Epidermal melanocyte (primary cell): ENCODE results near the gene ADGRG1.

Source experiments
- DNase-seq: peaks from one replicate; pipeline ENCODE4 v3.0.0; 2011; ENCODE audit warnings: low spot score; ENCODE audit not compliant: insufficient read length

ADGRG1 gene

DNA sequence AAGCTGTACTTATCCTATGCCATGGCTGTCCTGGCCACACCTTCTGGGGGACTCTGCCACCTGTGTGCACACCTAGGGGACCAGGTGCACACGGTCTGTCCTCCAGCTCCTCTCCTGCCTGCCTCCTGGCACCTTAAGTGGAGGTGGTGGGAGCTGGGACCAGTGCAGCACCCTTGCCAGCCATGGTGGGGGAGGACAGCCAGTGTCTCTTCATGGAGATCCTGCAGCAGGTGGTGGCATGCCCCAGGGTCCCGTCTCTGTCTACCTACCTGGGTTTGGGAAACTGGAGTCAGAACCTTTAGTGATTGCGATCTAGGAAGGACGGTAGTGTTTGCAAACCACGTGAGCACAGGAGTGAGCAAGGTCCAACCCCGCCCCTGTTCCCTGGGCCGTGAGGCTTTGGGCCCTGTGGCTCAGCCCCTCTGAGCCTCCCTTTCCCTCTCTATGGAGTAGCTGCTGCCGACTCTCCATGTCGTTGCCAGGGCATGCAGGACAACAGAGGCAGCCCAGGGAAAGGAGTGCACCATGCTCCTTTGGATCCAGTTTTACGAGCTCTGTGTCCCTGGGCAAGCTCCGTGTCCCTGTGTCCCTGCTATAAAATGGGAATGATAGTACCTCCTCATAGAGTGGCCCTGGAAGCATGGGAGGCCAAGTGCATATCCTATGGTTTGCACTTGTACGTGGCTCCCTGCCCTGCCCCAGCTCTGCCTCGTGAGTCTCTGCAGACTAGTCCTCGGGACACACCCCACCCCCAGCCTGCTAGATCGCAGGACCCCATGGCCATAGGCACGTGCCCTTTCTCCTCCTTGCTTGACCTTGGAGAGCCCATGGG is 7.1 kb downstream of the ADGRG1 start:
- DNase-seq, result no peak

DNA sequence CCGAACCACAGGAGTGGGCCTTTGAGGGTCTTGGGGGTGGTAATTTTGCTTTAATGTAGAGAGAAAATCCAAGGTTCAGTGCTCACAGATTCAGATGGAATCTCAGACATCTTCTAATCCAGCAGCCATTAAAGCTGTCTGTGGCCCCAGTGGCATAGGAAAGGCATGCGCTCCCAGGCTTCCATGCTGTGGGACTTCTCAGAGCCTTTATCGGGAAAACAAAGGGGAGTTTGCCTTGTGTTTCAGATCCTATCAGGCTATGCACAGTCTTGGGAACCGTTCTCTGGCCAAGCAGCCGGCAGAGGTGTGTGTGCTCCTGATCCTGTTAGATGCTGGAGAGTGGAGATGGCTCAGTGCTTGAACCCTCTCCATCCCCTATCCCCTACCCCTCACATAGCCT is 7.8 kb downstream of the ADGRG1 start:
- DNase-seq, result no peak

DNA sequence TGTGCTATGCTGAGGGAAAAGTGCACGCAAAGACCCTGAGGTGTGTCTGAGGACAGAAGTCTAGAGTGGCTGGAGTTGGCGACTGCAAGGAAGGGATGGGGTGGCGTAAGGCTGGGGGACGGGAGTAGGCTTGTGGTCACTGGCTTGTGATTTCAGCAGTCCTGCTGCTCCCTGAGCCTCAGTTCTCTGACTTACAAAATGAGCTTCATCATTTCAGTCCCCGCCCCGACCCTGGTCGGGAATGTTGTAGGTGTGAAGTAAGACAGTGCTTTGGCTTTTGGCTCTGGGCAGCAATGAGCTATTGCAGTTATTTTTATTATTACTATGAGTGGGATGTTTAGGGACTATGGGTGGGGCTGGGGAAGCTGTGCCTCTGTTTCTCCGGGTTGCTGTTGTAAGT is 8.6 kb downstream of the ADGRG1 start:
- no peak for DNase-seq

DNA sequence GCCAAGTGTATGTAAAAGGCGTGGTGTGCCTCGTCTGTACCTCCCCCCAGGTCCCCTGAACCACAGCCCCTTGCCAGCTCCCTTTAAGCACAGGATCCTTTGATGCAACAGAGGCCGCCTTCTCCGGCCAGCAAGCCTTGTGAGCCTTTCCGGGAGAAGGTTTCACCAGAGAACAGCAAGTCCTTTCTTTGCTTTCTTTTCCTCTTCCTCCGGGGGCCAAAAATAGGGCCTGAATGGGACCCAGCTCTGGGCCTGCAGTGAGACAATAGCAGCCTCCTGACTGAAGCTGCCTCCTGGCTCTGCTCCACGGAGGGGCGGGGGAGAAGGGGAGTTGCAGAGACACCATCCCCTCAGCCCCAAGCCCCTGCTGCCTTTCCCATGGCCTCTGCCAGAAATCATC is 9.0 kb downstream of the ADGRG1 start:
- peak; percentile 84 for DNase-seq

DNA sequence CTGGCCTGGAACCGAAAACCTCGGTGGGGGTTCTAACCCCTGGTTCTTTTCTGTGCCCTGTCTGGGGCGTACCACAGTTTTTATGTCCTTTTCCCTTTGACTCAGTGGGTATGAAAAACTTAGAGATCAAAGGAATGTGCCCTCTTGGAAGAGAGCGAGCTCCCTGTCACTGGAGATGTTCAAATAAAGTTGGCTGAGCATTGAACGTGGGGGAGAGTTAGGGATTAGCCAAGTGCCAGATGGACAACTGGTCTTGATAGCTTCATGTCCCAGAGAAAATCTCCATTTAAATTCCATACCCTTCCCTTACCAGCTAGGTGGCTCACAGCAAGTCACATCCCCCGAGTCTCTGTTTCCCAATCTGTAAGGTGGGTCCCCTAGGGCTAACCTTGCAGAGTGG is 9.5 kb downstream of the ADGRG1 start:
- DNase-seq, result no peak

DNA sequence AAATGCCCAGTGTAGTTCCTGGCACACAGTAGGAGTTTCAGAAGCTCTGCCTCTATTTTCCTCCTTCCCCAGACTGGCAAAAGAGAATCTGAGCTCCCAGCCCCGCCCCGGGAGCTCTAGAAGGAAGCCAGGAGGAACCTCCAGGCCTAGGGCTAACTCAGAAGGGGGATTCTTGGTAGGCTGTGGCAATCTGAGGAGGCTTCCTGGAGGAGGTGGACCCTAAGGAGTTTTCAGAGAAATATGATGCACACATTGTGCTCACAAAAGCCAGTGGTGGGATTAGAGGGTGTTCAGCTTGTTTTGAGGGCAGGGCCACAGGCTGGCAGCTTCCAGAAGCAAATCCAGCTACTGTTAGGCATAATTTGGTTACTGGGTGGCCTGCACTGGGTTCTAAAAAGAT is 10.0 kb downstream of the ADGRG1 start:
- DNase-seq, result no peak

DNA sequence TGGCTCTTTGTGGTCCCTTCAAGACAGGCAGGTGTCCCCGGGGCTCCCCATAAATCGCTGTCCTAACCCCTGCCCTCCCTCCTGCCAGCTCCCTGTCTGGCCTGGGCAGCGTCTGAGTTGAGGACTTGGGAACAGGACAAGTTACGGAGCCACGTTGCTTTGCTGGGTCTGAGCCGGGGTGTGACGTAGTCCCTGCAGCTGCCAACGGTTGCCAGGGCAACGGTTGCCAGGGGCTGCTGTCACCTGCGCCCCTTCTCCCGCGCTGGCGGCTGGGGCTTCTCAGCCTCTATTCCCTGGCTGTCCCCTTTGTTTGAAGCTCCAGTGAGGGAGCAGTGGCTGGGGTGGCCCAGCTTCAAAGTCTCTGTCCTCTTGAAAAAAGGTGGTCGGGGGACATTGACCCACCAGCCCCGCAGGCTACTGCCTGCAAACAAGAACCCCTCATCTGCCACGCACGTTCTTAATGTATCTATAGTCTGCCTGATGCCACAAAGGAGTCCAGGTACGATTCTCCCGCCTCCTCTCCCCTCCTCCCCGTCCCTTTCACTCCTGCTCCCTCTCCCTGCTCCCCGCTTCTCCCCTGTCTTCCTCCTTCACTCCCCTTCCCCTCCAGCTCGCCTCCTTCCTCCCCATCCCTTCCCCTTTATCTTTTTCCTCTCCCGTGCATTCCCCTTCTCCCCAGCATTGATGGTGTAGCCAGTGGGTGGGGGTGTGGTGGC is 10.9 kb downstream of the ADGRG1 start:
- no peak for DNase-seq

DNA sequence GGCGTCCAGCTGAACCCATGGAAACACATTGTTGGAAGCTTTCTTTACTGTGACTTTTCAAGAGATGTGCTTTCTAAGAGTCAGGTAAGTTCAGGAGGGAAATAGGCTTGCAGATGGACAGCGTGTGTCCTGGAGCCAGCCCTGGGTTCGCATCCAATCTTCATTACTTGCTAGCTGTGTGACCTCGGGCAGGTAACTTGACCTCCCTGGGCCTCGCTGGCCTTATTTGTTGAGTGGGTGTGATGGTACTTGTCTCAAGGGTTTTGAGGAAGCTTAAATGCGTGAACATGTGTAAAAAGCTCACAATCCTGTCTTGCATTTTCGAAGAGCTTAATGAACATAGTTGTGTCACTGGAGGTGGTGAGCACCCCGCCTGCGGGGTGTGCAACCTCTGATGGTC is 11.8 kb downstream of the ADGRG1 start:
- DNase-seq, result no peak

DNA sequence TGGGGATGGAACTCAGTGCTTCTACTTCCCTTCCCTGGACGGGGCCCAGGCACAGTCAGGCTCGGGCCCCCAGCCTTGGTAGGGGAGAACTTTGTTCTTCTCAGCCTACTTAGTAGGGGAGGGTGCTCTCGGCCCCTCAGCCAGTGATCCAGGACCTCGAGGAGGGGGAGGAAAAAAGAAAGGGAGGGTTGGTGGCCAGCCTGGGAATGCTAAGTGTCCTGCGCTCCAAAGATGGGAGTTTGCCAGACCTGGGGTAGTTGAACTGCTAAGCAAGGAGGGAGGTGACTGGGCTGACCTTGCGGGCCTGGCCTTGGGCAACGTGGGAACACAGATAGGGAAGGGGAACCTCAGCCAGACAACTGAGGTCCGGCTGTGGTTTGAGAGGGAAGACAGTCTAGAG is 12.2 kb downstream of the ADGRG1 start:
- DNase-seq, result no peak

DNA sequence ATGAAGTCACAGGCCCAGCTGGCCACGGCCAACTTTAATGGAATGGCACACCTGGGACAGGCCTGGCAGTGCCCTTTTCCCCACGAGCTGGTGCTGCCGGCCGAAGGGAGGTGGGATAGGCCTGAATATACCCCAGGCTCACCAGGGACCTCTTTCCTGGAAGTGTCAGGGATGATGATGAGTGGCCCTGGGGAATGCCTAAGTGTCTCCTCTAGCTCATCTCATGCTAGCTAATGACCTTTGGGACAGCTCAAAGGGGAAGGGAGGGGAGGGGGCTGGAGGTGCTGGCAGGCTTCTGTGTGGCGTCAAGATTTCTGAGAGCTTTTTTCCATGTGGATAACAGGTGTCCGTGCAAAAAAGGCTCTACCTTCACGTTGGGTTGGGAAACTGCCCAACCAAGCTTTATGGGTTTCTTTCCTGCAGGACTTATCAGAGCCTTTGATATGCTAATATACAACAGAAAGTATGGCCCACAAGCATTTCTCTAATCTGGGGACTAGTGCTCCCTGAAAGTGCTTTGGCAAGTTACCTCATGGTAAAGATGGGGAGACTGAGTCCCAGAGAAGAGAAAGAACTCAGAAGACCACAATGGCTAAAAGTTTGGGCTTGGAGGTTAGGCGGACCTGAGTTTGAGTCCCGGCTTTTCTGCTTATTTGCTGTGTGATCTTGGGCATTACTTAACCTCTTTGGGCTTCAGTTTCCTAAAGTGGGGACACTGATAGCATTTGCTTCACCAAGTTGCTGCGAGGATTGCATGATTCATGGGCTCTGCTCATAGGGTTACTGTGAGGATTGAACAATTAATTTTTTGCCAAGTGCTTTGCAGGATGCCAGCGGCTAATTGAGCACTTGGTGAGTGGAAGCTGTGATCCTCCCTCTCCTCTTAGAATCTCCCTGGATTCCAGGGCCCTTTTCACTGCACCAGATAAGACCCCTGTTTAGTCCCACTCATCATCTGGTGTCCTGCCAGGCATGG is 14.0 kb downstream of the ADGRG1 start:
- no peak for DNase-seq

DNA sequence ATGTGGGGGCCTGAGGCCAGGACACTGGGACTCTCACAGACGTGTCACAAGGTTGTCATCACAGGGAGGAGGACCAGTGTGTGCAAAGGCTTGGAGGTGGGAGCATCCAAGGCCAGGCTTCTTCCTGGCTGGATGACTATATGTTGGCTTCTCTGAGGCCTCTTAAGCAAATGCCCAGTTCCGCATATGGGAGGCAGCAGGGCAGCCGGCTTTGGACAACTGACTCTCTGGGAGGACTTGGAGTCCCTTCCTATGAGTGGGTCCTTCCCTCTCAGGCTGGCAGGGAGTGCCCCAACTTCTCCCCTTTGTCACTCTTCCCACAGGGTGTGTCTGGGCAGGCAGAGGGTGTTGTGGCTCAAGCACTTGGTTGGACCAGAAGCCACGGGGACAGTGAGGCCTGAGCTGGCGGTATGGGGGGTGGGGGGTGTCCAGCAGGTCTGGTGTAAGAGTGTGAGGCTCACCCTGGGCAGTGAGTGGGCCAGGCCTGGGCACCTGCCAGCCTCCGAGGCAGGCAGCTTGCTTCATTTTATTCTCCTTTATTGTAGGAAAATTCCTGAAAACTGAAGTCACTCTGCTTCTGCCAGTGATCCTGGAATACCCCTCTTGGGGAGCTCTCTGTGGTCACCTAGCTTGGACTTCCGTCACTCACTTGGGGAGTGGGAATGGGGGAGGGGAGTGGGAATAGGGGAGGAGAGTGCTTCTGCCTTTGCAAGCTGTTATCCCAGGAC is 14.9 kb downstream of the ADGRG1 start:
- no peak for DNase-seq

DNA sequence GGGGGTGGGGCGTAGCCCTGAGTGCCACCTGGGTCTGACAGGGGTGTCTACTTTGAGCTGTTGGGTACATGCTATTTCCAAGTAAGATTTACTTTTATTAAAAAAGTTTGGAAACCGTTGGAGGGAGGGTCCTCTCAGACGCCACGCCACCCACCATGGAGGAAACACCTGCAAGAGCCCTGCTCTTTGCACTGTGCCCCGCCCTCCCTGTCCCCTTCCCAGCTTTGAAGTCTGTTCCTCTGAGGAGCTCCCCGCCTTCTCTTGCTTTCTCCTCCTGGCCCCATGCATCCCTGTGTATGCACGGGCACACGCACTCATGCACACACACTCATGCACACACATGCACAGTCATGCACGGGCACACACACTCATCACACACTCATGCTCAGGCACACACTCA is 15.5 kb downstream of the ADGRG1 start:
- no peak for DNase-seq

DNA sequence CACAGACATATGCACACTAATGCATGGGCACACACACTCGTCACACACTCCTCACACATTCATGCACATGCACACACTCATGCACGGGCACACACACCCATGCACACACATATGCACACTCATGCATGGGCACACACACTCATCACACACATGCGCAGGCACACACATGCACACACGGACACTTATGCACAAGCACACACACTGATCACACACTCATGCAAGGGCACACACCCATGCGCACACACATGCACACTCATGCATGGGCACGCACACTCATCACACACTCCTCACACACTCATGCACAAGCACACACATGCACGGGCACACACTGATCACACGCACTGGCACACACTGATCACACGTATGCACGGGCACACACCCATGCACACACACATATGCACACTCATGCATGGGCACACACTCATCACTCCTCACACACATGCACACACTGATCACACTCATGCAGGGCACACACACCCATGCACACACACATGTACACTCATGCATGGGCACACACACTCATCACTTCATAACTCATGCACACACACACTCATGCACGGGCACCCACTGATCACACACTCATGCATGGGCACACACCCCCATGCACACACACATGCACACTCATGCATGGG is 16.1 kb downstream of the ADGRG1 start:
- no peak for DNase-seq

DNA sequence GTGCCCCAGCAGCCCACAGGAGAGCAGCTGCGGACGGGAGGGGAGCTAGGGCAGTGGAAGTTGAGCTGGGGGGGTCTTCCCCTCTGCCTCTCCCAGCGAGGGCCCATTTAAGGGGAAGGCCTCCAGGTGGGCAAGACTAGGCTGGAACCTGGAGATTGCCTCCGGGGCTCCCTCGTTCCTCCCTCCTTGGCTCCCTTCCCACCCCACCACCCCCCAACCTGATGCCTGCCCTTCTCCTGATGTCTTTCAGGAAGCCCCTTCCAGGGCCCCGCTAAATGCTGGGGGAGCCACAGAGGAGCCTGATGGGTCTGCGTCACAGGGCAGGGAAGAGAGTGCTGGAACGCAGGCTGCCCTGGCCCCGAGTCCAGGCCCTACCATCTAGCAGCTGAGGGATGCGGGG is 16.7 kb downstream of the ADGRG1 start:
- DNase-seq, result no peak

DNA sequence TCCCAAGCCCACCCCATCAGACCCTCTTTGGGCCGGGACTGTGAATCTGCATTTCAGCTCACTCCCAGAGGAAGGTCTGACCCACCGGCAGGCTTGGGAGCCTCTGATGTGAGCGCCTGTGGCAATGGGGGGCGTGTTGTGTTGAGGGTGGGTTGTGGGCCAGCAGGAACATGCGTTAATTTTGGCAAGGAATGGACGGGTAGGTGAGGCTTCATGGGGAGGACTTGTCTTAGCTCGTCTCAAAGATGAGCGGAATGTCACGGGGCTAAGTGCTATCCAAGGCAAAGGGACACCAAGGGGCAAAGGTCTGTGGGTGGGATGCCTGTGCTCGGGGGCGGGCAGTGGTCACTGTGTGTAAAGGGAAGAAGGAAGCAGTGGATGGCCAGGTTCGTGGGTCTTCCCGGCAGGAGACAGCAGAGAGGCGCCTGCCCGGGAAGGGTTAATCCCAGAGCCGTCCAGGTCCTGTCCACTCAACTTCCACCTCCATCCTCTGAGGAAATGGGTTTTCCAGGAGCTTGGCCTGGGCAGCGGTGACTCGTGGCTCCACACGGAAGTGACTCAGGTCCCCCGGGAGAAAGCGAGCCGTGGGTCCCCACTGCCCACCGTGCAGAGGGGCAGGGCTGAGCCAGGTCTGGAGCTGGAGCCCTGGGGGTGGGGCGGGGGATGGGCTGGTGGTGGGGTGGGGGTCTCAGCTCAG is 17.4 kb downstream of the ADGRG1 start:
- DNase-seq, result no peak

DNA sequence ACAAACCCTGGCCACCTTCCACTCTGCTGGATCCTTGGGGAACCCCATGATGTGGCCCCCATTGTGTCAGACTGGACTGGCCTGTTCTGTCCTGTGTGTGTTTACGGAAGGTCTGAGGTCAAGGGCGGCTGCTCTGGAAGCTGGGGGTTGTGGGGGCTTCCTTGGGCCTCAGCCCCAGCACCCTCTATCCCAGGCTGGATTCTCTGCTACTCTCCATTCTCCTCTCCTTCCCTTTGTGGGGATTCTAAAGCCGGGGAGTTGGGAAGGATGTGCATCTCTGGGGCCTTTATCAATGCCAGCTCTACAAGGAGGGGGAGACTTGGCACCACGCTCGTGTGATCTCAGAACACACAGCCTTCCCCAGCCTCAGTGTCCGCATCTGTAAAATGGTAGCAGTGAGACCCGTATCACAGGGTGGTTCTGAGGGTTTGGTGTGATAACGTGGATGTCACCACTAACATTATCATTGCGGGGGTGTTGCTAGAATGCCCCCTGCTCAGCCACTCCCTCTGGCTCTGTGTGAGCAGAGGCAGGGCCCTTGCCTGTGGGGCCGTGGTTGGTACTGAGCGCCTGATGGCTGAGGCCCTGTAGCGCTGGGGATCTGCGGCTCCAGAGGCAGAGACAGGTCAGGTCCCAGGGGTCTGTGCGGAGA is 18.1 kb downstream of the ADGRG1 start:
- DNase-seq, result no peak

DNA sequence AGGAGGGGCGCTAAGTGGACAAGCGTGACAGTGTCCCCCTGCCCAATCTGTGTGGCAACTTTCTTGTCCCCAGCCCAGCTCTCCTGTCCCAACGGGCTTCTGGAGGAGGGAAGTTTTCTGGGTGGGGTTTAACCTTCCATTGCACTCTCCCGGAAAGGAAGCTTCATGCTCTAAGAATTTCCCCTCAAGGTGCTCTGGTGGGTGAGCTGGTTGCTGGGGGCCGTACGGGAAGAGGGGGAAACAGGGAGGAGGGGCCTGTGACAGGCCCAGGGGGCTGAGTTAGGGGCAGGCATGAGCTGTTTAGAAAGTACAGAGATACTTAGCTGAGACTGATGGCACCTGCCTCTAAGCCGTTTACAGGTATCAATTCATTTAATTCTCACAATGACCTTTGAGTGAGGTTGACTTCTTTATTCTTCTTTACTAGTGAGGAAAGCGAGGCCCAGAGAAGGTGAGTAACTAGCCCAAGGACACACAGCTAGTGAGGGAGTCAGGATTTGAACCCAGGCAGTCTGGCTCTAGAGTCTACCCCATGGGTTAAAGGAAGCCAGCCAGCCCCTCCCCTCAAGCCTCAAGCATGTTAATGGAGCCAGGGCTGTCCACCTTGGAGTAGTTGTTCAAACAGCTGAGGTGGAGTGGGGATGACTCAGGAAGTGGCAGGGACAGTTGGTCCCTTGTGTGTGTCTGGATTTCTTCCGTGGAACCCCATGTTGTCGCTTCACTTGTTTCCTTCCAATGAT is 18.9 kb downstream of the ADGRG1 start:
- no peak for DNase-seq

DNA sequence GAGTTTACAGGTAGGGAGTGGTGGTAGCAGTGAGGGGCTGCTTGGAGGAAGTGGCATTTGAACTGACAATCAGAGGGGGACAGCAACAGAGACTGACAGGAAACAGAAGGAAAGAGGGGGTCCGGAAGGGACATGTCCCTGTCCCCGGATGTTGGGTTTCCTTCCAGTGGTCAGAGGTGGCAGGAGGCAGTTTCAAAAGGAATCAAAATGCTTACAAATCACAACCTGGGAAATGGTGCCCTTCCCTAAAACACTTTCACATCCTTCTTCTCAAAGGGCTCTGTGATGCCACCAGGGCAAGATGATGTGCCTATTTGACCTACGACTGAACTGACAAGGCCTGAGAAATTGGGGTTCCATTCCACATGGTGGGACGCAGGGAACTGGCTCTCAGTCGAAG is 19.7 kb downstream of the ADGRG1 start:
- DNase-seq, result no peak
